ENCODE measurements around the gene IPO11.

The IPO11 gene

DNA sequence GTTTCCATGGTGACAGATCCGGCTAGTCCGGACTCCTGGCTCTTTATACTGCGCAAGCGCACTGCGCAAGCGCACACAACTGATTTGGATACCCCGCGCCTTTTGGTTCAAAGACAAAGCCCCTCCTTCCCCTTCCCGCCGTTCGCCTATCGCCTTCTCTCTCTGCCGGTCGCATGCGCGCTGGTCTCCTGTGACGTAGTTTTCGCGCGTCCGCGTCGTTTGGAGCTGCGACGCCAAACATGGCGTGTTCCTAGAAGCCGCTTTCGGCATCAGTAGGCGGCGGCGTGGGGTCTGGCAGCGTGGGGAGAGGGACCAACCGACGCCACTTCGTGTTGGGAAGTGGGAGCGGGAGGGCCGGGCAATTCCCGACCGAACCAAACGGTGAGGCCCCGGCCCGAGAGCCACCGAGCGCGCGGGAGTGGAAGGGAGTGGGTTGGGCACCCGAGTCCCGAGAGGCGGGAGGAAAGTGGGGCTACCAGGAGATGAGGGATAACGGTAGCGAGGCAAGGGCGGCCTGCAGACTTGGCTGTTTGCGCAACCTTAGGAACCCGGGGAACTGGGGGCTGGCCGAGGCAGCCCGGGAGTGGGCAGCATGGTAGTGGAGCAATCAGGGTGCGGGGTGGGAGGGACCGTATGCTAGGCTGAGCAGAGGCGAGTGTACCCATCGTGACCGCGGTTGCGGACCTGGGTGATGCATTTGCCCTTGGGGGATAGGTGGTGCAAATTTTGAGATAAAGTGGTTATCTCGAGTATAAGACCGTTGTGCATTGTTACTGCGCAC, at the start of gene IPO11:
TSS of gene IPO11 (plus strand) at position 215 of the 781 bp plus-strand sequence. CDS start 24,517 bp downstream, outside the sequence.
- peak; percentile 99 for DNase-seq

GRCh38 chr5:62369039-62369438, 43.5 kb upstream of the IPO11 start:
- no peak for DNase-seq

DNA sequence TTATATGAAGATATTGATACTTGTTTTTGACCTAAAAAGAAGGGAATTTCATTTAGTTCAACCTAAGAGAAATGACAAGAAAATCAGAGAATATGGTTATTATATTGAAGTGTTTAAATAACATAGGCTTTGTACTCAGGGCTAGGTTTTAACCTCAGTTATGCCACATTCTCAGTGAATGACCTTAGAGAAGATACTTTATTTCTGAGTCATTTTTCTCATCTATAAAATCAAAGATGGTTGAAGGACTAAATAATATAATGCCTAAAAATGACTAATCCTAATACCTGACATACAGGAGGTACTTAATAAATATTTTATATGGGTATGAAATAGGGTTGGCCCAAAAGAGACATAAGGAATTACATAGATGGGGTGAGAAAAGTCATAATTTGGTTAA, 41.2 kb upstream of the IPO11 start:
- DNase-seq = no peak

- DNase-seq = no peak
Measured at GRCh38 chr5:62372600-62372999, 40.0 kb upstream of the IPO11 start.

DNA sequence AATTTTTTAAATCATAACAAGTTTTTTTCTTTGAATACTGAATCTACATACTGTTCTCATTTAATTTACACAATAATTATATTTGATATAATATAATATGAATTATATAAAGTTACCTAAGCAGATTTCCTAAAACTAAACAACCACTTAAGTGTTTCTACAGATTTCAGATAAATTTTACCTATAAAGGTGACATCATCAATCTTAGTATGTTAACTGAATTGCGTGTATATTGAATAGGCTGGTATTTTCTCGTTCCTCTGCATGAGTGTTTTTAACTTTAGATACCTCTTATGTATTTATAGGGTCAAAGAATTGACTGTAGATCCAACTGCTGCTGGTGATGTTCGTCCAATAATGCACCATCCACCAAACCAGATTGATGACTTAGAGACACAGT, 39.2 kb upstream of the IPO11 start:
- DNase-seq = no peak

GRCh38 chr5:62374090-62374489, 38.5 kb upstream of the IPO11 start:
- no peak for DNase-seq

- DNase-seq = no peak
Measured at GRCh38 chr5:62375627-62376026, 36.9 kb upstream of the IPO11 start.

GRCh38 chr5:62376064-62376463, 36.5 kb upstream of the IPO11 start:
- DNase-seq = no peak

DNA sequence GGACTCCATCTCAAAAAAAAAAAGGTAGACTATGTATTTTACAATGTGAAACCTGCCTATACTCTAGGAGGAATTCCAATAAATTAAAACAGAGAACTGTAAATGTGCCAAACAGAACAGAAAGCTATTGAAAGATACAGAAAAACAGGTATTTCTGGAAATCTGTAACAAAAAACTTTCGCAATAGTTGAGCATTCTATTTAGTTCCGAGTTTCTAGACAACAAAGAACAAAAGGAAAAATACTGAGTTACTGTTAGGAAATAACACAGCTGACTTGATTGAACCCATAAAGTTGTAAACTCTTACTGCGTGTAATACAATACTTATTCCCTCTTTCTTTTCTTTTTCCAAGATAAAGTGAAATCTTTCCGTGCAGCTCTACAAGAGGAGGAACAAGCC, 27.4 kb upstream of the IPO11 start:
- DNase-seq = no peak

- DNase-seq = no peak
Measured at GRCh38 chr5:62385816-62386400, 26.7 kb upstream of the IPO11 start.

DNA sequence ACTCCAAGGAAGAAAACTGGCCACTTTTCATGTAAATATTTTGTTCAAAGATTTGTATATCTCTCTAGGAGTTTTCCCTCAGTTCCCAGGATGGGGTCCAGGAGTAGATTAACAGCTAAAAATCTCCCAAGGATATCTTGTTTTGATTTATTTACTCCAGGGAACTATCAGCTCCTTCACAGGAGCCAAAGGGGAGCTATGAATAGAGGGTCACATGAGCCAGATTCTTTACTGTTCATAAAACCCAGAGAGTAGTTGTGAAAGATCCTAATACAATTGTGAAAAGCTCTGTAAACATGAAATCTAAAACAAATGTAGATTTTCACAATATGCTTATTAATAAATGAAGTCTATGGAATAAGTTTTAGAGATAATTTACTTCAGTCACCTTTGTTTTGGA, 25.7 kb upstream of the IPO11 start:
- no peak for DNase-seq

GRCh38 chr5:62395210-62395950, 17.2 kb upstream of the IPO11 start:
- DNase-seq = no peak

GRCh38 chr5:62403411-62404250, 8.9 kb upstream of the IPO11 start, which contains the start of gene DIMT1:
Gene DIMT1, minus strand, starts transcription at chr5:62403905. Its CDS starts 133 bp downstream, at chr5:62403772.
- peak; percentile 91 for DNase-seq

- DNase-seq = no peak
Measured at GRCh38 chr5:62413711-62414110, 1.1 kb downstream of the IPO11 start.

DNA sequence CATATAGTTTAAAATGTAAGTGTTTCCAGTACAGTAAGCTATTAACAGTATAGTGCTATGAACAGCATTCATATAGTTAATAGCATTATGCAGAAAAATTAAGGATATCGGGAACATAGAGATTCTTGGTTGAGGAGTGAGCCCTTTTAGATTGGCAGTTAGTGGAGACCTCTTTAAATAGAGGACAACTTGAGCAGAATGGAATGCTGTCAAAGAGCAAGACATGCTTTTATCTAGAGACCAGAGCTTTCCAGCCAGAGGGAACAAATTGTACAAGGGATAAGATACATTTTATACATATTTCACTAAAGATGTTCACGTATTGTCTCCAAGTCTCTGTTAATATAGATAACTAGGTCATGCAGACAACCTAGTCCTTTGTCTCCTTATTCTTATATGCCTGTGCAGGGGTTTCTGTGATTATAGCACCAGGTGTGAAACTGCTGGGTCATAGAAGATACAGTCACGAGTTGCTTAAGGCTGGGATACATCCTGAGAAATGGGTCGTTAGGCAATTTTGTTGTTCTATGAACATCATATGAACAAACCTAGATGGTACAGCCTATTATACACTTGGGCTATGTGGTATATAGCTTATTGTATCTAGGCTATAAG, 6.0 kb downstream of the IPO11 start:
- DNase-seq = no peak

GRCh38 chr5:62419609-62420008, 7.0 kb downstream of the IPO11 start:
- no peak for DNase-seq

DNA sequence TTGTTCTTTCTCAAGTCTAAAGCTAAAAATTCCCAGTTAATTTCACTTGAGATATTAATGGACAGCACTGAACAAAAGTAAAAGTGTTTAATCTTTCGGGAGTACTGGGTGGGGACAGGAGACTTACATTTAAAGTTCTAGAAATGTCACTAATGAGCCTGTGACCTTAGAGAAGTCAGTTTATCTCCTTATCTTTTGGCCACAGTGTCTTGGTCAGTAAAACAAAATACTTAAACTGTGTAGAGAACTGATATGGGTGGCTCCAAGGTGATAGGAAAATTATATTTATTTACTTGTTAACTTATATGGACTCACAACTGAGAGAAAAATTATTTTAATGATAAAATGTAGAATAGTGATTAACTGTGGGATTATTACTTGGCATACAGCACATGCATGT, 8.9 kb downstream of the IPO11 start:
- DNase-seq = no peak

DNA sequence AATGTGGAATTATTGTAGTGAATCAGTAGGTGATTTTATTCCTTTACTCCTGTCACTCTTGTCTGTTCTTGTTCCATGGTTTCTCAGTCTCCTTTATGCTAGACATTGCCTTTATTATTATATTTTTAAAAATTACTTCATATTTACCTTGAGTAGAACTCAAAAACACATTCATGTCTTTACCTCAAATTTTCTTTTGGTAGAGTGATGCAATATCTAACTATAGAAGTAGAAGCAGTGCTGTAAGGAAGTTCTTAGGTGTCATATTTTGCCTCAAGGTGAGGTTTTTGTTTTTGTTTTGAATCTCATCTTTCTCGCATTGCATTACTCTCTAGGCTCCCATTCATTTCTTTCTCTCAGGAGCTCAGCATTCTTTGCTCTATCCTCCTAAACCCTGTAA, 12.2 kb downstream of the IPO11 start:
- DNase-seq = no peak

- no peak for DNase-seq
Measured at GRCh38 chr5:62431735-62432620, 19.4 kb downstream of the IPO11 start.

DNA sequence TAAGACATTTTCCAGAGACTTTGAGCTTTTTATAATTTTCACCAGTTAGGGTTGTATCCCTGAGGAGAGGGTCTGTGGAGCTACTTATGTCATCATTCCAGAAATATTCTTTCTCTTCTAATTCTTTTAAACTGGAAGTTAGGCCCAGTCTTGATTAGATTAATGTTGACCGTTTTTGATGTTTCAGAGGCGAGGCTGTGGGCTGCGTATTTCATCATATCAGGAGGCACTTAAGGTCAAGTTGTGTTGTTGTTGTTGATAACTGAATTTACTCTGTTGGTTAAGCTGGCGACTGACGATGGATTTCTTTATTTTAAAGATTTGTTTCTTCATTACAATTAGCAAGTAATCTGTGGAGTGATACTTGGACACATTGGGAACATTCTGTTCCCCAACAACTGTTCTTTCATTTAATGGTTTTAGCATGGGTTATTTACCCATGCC, 20.1 kb downstream of the IPO11 start:
- no peak for DNase-seq

DNA sequence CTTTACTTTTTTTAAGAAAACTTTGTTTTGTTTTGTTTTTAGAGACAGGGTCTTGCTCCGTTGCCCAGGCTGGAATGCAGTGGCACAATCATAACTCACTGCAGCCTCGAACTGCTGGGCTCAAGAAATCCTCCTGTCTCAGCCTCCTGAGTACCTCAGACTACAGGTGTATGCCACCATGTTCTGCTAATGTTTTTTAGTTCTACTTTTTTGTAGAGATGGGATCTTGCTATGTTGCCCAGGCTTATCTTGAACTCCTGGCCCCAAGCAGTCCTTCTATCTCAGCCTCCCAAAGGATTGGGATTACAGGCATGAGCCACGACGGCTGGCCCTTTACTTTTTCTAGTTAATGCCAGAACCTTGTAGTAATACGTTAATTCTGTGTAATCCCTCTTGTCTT, 36.0 kb downstream of the IPO11 start:
- no peak for DNase-seq

Data from CD4-positive, alpha-beta T cell treated with Interferon gamma for 1 hour (primary cell).